ENCODE measurements around the gene SLC22A4. TPM values are rescaled to one million over a fixed set of nuclear protein-coding genes. Genes with fewer than 3 reads are reported as not detected.

SLC22A4 gene
- polyA plus RNA-seq, 2 of the 4 experiments (the other 2 are of a cell fraction), result 3.2 to 4.6 TPM

DNA sequence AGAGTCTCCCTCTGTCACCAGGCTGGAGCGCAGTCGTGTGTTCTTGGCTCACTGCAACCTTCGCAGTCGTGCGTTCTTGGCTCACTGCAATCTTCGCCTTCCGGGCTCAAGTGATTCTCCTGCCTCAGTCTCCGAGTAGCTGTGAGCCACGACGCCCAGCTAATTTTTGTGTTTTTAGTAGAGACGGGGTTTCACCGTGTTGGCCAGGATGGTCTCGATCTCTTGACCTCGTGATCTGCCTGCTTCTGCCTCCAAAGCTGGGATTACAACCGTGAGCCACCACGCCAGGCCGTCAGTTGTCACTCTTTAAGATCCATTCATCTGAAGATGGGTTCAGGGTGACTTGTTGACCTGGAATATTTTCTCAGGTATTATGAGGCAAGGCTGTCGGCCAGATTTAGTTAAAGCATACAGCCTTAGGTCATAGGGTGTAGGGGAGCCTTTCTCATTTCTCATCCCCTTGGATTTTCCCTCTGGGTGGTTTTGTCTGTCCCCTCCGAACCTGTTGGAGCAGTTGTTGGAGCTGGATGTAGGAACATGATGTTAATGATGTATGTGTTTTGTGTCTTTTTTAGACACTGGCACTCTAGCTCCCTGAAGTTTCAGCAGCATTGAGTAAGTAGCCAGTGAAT lies 76.9 kb downstream of the SLC22A4 start:
- ChIA-PET CTCF (interaction anchor here (0.9 to 7.9 kb wide), 8 partner anchors 14 to 449 kb away, joined by 3 to 98 read pairs (median 4); no protein-coding TSS in a partner anchor), POLR2A (interaction anchor here (1.3 kb wide), 2 partner anchors 77 to 78 kb away, joined by 3 to 4 read pairs; partner anchors contain the start of gene SLC22A4)
- ATAC-seq (no peak), DNase-seq (ENCODE audit: low read depth in 1 of 2, low spot score in 1 of 2) (no peak), FAIRE-seq (no peak)
- Histone ChIP-seq H3K27ac (peak overlapping the region; percentile 92 to 93), H3K4me1 (peaks cover 54% of the 10 kb centered on the region), H3K9me3 (no peaks in the 10 kb centered on the region), H3K4me3 (peak overlapping the region; percentile 87), H3K4me2 (peak overlapping the region; percentile 81)
- WGBS (ENCODE audit: missing lambda C conversion rate), result 80% methylated on average over 19 of the region's 19 CpGs
- no peak for TF ChIP-seq SMC3 (IDR thresholded peaks at IDR 0.05)
- no peak for TF ChIP-seq HEYL (CRISPR knock-in tag; IDR thresholded peaks at IDR 0.05)
- no peak for TF ChIP-seq ZNF302 (CRISPR knock-in tag; IDR thresholded peaks at IDR 0.05)
- no peak for TF ChIP-seq ELK1 (IDR thresholded peaks at IDR 0.05; ENCODE audit: low read depth, low read length)
- TF ChIP-seq ESRRA (IDR thresholded peaks at IDR 0.05; ENCODE audit: borderline replicate concordance, low read length), result no peak
- no peak for TF ChIP-seq CBX8 (IDR thresholded peaks at IDR 0.05)
- TF ChIP-seq RARB (CRISPR knock-in tag; IDR thresholded peaks at IDR 0.05), result no peak
- TF ChIP-seq BCL3 (IDR thresholded peaks at IDR 0.05), result no peak
- no peak for TF ChIP-seq CTCF (IDR thresholded peaks at IDR 0.05)
- TF ChIP-seq SREBF2 (IDR thresholded peaks at IDR 0.05), result no peak
- no peak for TF ChIP-seq REST (IDR thresholded peaks at IDR 0.05)
- TF ChIP-seq EHF (CRISPR knock-in tag; IDR thresholded peaks at IDR 0.05), result no peak
- TF ChIP-seq EHMT2 (IDR thresholded peaks at IDR 0.05; ENCODE audit: low read depth), result no peak

DNA sequence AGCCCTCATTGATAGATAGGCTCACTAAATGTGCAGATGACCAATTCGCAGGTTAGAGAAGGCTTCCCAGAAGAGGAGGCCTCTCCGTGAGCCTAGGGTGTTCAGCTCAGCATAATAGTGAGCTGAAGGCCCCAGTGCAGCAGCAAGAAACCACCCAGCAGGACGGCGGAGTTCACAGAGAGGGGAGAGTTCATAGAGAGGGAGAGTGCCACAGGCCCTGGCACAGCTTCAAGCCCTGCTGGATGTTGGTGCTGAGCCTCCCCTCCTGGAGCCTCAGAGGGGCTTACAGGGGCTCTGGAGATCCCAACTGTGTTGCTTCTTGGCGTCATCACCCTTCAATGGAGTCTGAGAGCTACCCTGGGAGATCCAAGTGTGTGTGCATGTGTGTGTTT lies 77.4 kb downstream of the SLC22A4 start:
- CTCF ChIA-PET, result interaction anchor here (0.9 to 7.9 kb wide), 8 partner anchors 13 to 448 kb away, joined by 3 to 98 read pairs (median 4); no protein-coding TSS in a partner anchor
- peak overlapping the region; percentile 81 for H3K4me2 ChIP-seq
- H3K4me1 ChIP-seq, result peaks cover 48% of the 10 kb centered on the region
- ATAC-seq (no peak), DNase-seq (ENCODE audit: low read depth in 1 of 2, low spot score in 1 of 2) (no peak), FAIRE-seq (no peak)
- 80% methylated on average over 5 of the region's 5 CpGs for WGBS (ENCODE audit: missing lambda C conversion rate)
- no peaks in the 10 kb centered on the region for H3K9me3 ChIP-seq
- peak overlapping the region; percentile 92 to 93; a peak in 5 of 6 replicates for H3K27ac ChIP-seq
- peak overlapping the region; percentile 87 for H3K4me3 ChIP-seq
- POLR2A ChIA-PET, result interaction anchor here (1.3 kb wide), 2 partner anchors 77 to 78 kb away, joined by 3 to 4 read pairs; partner anchors contain the start of gene SLC22A4
- no peak for TF ChIP-seq HOXB13 (CRISPR knock-in tag; IDR thresholded peaks at IDR 0.05; ENCODE audit: low read depth)
- TF ChIP-seq CHD4 (IDR thresholded peaks at IDR 0.05; ENCODE audit: borderline replicate concordance), result no peak
- TF ChIP-seq, protein P1, sequence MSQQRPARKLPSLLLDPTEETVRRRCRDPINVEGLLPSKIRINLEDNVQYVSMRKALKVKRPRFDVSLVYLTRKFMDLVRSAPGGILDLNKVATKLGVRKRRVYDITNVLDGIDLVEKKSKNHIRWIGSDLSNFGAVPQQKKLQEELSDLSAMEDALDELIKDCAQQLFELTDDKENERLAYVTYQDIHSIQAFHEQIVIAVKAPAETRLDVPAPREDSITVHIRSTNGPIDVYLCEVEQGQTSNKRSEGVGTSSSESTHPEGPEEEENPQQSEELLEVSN (IDR thresholded peaks at IDR 0.05; ENCODE audit: borderline replicate concordance, low read depth), result no peak
- no peak for TF ChIP-seq KDM5A (IDR thresholded peaks at IDR 0.05)
- no peak for TF ChIP-seq SREBF2 (IDR thresholded peaks at IDR 0.05)
- TF ChIP-seq MAZ (IDR thresholded peaks at IDR 0.05; ENCODE audit: borderline replicate concordance, low read depth, low read length), result no peak
- TF ChIP-seq CEBPB (IDR thresholded peaks at IDR 0.05), result no peak
- TF ChIP-seq, protein P2, sequence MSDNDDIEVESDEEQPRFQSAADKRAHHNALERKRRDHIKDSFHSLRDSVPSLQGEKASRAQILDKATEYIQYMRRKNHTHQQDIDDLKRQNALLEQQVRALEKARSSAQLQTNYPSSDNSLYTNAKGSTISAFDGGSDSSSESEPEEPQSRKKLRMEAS (IDR thresholded peaks at IDR 0.05), result no peak
- TF ChIP-seq SMC3 (IDR thresholded peaks at IDR 0.05), result no peak
- no peak for TF ChIP-seq EHMT2 (IDR thresholded peaks at IDR 0.05; ENCODE audit: low read depth)

Measured in A549 (cell line).